ENCODE data around the gene STXBP5. TPM values are rescaled to one million over a fixed set of nuclear protein-coding genes. Genes with fewer than 3 reads are reported as not detected.

Gene STXBP5
- polyA plus RNA-seq, 1 donor (not counting 4 experiments of a cell fraction or from before 2014, with no cell fraction given) = 19.4 TPM

DNA sequence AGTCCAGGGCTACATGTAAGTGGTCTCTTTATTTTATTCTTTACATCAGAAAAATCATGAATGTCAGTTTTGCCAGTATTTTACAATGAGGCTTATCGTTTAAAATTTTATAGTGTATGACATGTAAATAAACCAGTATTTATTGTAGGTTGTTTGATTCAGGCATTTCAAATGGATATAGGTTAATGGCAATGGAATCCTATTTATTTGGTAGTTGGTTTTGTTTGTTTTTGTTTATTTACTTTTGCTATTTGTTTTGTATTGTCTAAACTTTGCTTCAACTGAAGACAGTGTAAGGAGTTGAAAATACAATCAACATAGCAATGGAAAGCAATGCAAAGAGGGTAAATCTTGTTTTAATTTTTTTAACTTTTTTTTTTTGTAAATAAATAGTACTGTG is 185.2 kb downstream of the STXBP5 start:
- FAIRE-seq (no peak), DNase-seq (ENCODE audit: low read depth, low spot score) (no peak)
- no peaks in the 10 kb centered on the region for H3K4me1 ChIP-seq (ENCODE audit: control insufficient read depth, extremely low read depth, insufficient read depth, low read length)
- H3K4me2 ChIP-seq (ENCODE audit: control insufficient read depth, extremely low read depth, insufficient read depth, low read depth, low read length) = no peak overlapping the region
- no peaks in the 10 kb centered on the region for H3K36me3 ChIP-seq (ENCODE audit: control insufficient read depth in 2 of 2, extremely low read depth in 1 of 2, insufficient read depth in 2 of 2, low read length in 2 of 2)
- H3K27me3 ChIP-seq (ENCODE audit: control insufficient read depth, extremely low read depth, insufficient read depth, low read length) = no peaks in the 10 kb centered on the region
- H4K20me1 ChIP-seq (ENCODE audit: control insufficient read depth, extremely low read depth, insufficient read depth, low read length) = no peaks in the 10 kb centered on the region
- no peak overlapping the region for H3K9ac ChIP-seq (ENCODE audit: control insufficient read depth, extremely low read depth, insufficient read depth, low read length)
- H3K79me2 ChIP-seq (ENCODE audit: control insufficient read depth, insufficient read depth, low read length) = no peaks in the 10 kb centered on the region
- H3K4me3 ChIP-seq (ENCODE audit: control insufficient read depth in 2 of 3, extremely low read depth in 1 of 3, insufficient read depth in 2 of 3, low read depth in 1 of 3, low read length in 3 of 3) = no peak overlapping the region
- TF ChIP-seq, protein P1, sequence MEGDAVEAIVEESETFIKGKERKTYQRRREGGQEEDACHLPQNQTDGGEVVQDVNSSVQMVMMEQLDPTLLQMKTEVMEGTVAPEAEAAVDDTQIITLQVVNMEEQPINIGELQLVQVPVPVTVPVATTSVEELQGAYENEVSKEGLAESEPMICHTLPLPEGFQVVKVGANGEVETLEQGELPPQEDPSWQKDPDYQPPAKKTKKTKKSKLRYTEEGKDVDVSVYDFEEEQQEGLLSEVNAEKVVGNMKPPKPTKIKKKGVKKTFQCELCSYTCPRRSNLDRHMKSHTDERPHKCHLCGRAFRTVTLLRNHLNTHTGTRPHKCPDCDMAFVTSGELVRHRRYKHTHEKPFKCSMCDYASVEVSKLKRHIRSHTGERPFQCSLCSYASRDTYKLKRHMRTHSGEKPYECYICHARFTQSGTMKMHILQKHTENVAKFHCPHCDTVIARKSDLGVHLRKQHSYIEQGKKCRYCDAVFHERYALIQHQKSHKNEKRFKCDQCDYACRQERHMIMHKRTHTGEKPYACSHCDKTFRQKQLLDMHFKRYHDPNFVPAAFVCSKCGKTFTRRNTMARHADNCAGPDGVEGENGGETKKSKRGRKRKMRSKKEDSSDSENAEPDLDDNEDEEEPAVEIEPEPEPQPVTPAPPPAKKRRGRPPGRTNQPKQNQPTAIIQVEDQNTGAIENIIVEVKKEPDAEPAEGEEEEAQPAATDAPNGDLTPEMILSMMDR (optimal IDR thresholded peaks at IDR 0.05 in 1 of 3, IDR thresholded peaks at IDR 0.05 in 1 of 3, conservative IDR thresholded peaks at IDR 0.05 in 1 of 3; ENCODE audit: extremely low read depth in 1 of 3, insufficient read depth in 2 of 3, low read length in 3 of 3) = no peak
- TF ChIP-seq EZH2 (IDR thresholded peaks at IDR 0.05; ENCODE audit: low read length) = no peak
- no peak overlapping the region for H2AFZ ChIP-seq (ENCODE audit: control insufficient read depth, low read length)
- no peaks in the 10 kb centered on the region for H3K9me3 ChIP-seq (ENCODE audit: control insufficient read depth, low read depth, low read length)
- no peak overlapping the region for H3K27ac ChIP-seq (ENCODE audit: control insufficient read depth, insufficient read depth, low read length)
- H3K9me1 ChIP-seq (ENCODE audit: control insufficient read depth, extremely low read depth, insufficient read depth, low read length) = no peaks in the 10 kb centered on the region
- dilution Hi-C loops (cut with MboI; ENCODE audit: extremely low pct_ligation_motif_present, low sequenced_read_pairs) = no loop called here

DNA sequence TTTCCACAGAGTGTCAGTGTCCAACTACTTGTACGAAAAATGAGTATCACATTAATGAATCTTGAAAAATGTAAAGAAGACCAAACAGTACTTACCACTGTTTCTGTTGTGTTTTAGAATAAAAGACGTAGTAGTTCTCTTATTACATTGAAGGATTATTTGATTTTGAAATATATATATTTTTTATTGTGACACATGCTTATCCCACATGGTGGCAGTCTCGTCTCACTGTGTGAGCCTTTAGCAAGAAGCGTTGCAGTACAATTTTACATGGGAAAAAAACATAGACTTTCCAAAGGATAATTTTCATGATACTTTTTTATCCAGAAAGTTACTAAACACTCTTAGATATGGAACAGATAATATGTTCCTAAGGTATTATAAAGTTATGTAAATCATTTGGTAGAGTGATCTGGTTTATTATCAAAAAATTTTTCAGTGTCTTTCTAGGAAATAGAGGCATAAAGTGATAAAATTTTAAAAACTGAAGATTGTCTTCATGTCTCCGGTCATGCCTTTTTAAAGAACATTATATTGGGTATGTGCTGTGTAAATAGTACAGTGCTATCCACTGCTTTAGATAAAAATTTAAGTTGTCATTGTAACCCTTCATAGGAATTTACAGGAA is 186.8 kb downstream of the STXBP5 start:
- Histone ChIP-seq H3K9me1 (ENCODE audit: control insufficient read depth, extremely low read depth, insufficient read depth, low read length) (no peaks in the 10 kb centered on the region), H2AFZ (ENCODE audit: control insufficient read depth, low read length) (no peak overlapping the region), H3K4me2 (ENCODE audit: control insufficient read depth, extremely low read depth, insufficient read depth, low read depth, low read length) (no peak overlapping the region), H4K20me1 (ENCODE audit: control insufficient read depth, extremely low read depth, insufficient read depth, low read length) (no peaks in the 10 kb centered on the region), H3K4me3 (ENCODE audit: control insufficient read depth in 2 of 3, extremely low read depth in 1 of 3, insufficient read depth in 2 of 3, low read depth in 1 of 3, low read length in 3 of 3) (no peak overlapping the region), H3K4me1 (ENCODE audit: control insufficient read depth, extremely low read depth, insufficient read depth, low read length) (no peaks in the 10 kb centered on the region), H3K27ac (ENCODE audit: control insufficient read depth, insufficient read depth, low read length) (no peak overlapping the region), H3K9ac (ENCODE audit: control insufficient read depth, extremely low read depth, insufficient read depth, low read length) (no peak overlapping the region), H3K79me2 (ENCODE audit: control insufficient read depth, insufficient read depth, low read length) (no peaks in the 10 kb centered on the region), H3K27me3 (ENCODE audit: control insufficient read depth, extremely low read depth, insufficient read depth, low read length) (no peaks in the 10 kb centered on the region), H3K9me3 (ENCODE audit: control insufficient read depth, low read depth, low read length) (no peaks in the 10 kb centered on the region), H3K36me3 (ENCODE audit: control insufficient read depth in 2 of 2, extremely low read depth in 1 of 2, insufficient read depth in 2 of 2, low read length in 2 of 2) (no peaks in the 10 kb centered on the region)
- FAIRE-seq = no peak
- DNase-seq (ENCODE audit: low read depth, low spot score) = no peak
- dilution Hi-C loops (cut with MboI; ENCODE audit: extremely low pct_ligation_motif_present, low sequenced_read_pairs) = no loop called here
- TF ChIP-seq, protein P1 (optimal IDR thresholded peaks at IDR 0.05 in 1 of 3, IDR thresholded peaks at IDR 0.05 in 1 of 3, conservative IDR thresholded peaks at IDR 0.05 in 1 of 3; ENCODE audit: extremely low read depth in 1 of 3, insufficient read depth in 2 of 3, low read length in 3 of 3) = peak; percentile 20 to 30 (median 28)
- TF ChIP-seq EZH2 (IDR thresholded peaks at IDR 0.05; ENCODE audit: low read length) = no peak
